DOHH2 (cell line): ENCODE results near the gene MIPOL1.

Experiments
- CTCF ChIP-seq: fragments of 200-600 bp; sonication (generic); IDR thresholded peaks from one replicate; pipeline ENCODE4 v1.5.1; 2014; ENCODE audit warnings: antibody characterized with exemption, mild to moderate bottlenecking, low read depth, low read length; ENCODE audit not compliant: poor library complexity, severe bottlenecking
- EZH2phosphoT487 ChIP-seq: fragments of 200-600 bp; sonication (generic); IDR thresholded peaks from 2 replicates; pipeline ENCODE4 v1.6.1; 2017; ENCODE audit warnings: borderline replicate concordance, mild to moderate bottlenecking, antibody characterized with exemption, low read length, moderate library complexity, mixed read lengths

GRCh38 chr14:37202265-37202664 is 4.5 kb downstream of the MIPOL1 start:
- TF ChIP-seq CTCF (no peak), EZH2phosphoT487 (no peak)
